Neural cell (in vitro differentiated cells): Measurements from ENCODE around the gene CACNA1S. TPM values are rescaled to one million over a fixed set of nuclear protein-coding genes. Genes with fewer than 3 reads are reported as not detected.
A peak's percentile ranks its signal among the peaks of the same experiment; 100 is the strongest.

Source experiments
- H2AFZ ChIP-seq: fragments of 200-600, 300-800 bp; sonication (generic), shearing (Covaris generic); 2 replicates; pipeline ENCODE4 v1.6.0; 2014; ENCODE audit warnings: low read depth, mild to moderate bottlenecking, antibody characterized with exemption, low read length, moderate library complexity
- H3F3A ChIP-seq: fragments of 200-600 bp; shearing (Covaris generic); 2 replicates; pipeline ENCODE4 v1.6.1; 2016; ENCODE audit warnings: mild to moderate bottlenecking, moderate library complexity, mixed read lengths, antibody characterized with exemption, low read length; ENCODE audit not compliant: insufficient read depth, poor library complexity, severe bottlenecking
- H3K27ac ChIP-seq: fragments of 200-600, 300-800 bp; sonication (generic), shearing (Covaris generic); 2 replicates; pipeline ENCODE4 v1.5.1; 2014; ENCODE audit warnings: mild to moderate bottlenecking, low read length, moderate library complexity
- H3K27me3 ChIP-seq: fragments of 300-800, 200-600 bp; sonication (generic), shearing (Covaris generic); 2 replicates; pipeline ENCODE4 v1.6.0; 2014; ENCODE audit warnings: mild to moderate bottlenecking, low read depth, low read length, moderate library complexity; ENCODE audit not compliant: insufficient read depth
- H3K36me3 ChIP-seq: fragments of 300-800, 200-600 bp; sonication (generic), shearing (Covaris generic); 2 replicates; pipeline ENCODE4 v1.5.1; 2014; ENCODE audit warnings: mild to moderate bottlenecking, antibody characterized with exemption, low read length, moderate library complexity; ENCODE audit not compliant: insufficient read depth
- H3K4me2 ChIP-seq: fragments of 300-800, 200-600 bp; sonication (generic), shearing (Covaris generic); 2 replicates; pipeline ENCODE4 v1.6.0; 2014; ENCODE audit warnings: mild to moderate bottlenecking, low read length
- H3K4me3 ChIP-seq: fragments of 300-800, 200-600 bp; sonication (generic), shearing (Covaris generic); 2 replicates; pipeline ENCODE4 v1.5.1; 2014; ENCODE audit warnings: mild to moderate bottlenecking, low read length, moderate library complexity
- H3K79me2 ChIP-seq: fragments of 200-600 bp; shearing (Covaris generic); replicated peaks from 2 replicates; pipeline ENCODE4 v1.6.0; 2014; ENCODE audit warnings: mild to moderate bottlenecking, low read length, moderate library complexity; ENCODE audit not compliant: insufficient read depth
- H3K9ac ChIP-seq: fragments of 300-800, 200-600 bp; sonication (generic), shearing (Covaris generic); 2 replicates; pipeline ENCODE4 v1.6.1; 2016; ENCODE audit warnings: mild to moderate bottlenecking, low read length, mixed read lengths
- H3K9me2 ChIP-seq: fragments of 200-600 bp; shearing (Covaris generic); 2 replicates; pipeline ENCODE4 v1.6.1; 2016; ENCODE audit warnings: mild to moderate bottlenecking, low read length, mixed read lengths; ENCODE audit not compliant: insufficient read depth
- H3K9me3 ChIP-seq: fragments of 200-600, 300-800 bp; sonication (generic), shearing (Covaris generic); 2 replicates; pipeline ENCODE4 v1.6.1; 2016; ENCODE audit warnings: mild to moderate bottlenecking, mixed run types, low read length, moderate library complexity, mixed read lengths
- H4K20me1 ChIP-seq: fragments of 200-600 bp; shearing (Covaris generic); 2 replicates; pipeline ENCODE4 v1.6.1; 2016; ENCODE audit warnings: mild to moderate bottlenecking, mixed run types; ENCODE audit not compliant: insufficient read depth
- CTCF ChIP-seq: fragments of 450-650 bp; IDR thresholded peaks from 2 replicates; pipeline ENCODE4 v1.5.1; 2014; ENCODE audit warnings: antibody characterized with exemption, mild to moderate bottlenecking, moderate library complexity; ENCODE audit not compliant: poor library complexity, severe bottlenecking
- EP300 ChIP-seq: fragments of 450-650 bp; conservative IDR thresholded peaks from 2 replicates; pipeline ENCODE4 v1.6.1; 2014; ENCODE audit warnings: antibody characterized with exemption, mild to moderate bottlenecking, moderate library complexity; ENCODE audit not compliant: poor library complexity, severe bottlenecking
- EZH2 ChIP-seq: fragments of 200-600, 300-800 bp; shearing (Covaris generic), sonication (generic); IDR thresholded peaks from 2 replicates; pipeline ENCODE4 v1.6.1; 2014; ENCODE audit warnings: antibody characterized with exemption, low read length, borderline replicate concordance, mild to moderate bottlenecking; ENCODE audit not compliant: insufficient read depth, poor library complexity, severe bottlenecking
- MXI1 ChIP-seq: fragments of 450-650 bp; conservative IDR thresholded peaks from 2 replicates; pipeline ENCODE4 v1.6.1; 2014; ENCODE audit warnings: antibody characterized with exemption, mild to moderate bottlenecking; ENCODE audit not compliant: poor library complexity, severe bottlenecking
- POLR2AphosphoS5 ChIP-seq: IDR thresholded peaks from 2 replicates; pipeline ENCODE4 v1.6.1; 2012
- RAD21 ChIP-seq: fragments of 450-650 bp; conservative IDR thresholded peaks from 2 replicates; pipeline ENCODE4 v1.6.1; 2014; ENCODE audit warnings: antibody characterized with exemption, mild to moderate bottlenecking, moderate library complexity
- REST ChIP-seq: IDR thresholded peaks from 2 replicates; pipeline ENCODE4 v1.6.1; 2012; ENCODE audit warnings: borderline replicate concordance
- SMC3 ChIP-seq: fragments of 450-650 bp; conservative IDR thresholded peaks from 2 replicates; pipeline ENCODE4 v1.6.1; 2014; ENCODE audit warnings: antibody characterized with exemption, mild to moderate bottlenecking, moderate library complexity; ENCODE audit not compliant: poor library complexity
- TAF1 ChIP-seq: IDR thresholded peaks from 2 replicates; pipeline ENCODE4 v1.6.1; 2012; ENCODE audit warnings: low read depth
- polyA plus RNA-seq: library from polyadenylated mRNA; depleted of rRNA; stranded (reverse); fragments of >200 nt; gene quantifications from 2 replicates; pipeline ENCODE4 v1.2.3, GENCODE V29; 2014

CACNA1S gene
- polyA plus RNA-seq, 1 donor from 2014 or later, result 0.05 TPM

- Histone ChIP-seq H3K27me3 (no peaks in the 10 kb centered on the region), H3F3A (no peaks in the 10 kb centered on the region), H3K9ac (no peak overlapping the region), H2AFZ (no peak overlapping the region), H3K9me3 (no peaks in the 10 kb centered on the region), H3K9me2 (no peaks in the 10 kb centered on the region), H3K79me2 (no peaks in the 10 kb centered on the region), H3K4me2 (no peak overlapping the region), H4K20me1 (no peaks in the 10 kb centered on the region), H3K27ac (no peak overlapping the region), H3K4me3 (no peak overlapping the region), H3K36me3 (no peaks in the 10 kb centered on the region)
- TF ChIP-seq TAF1 (no peak), MXI1 (no peak), REST (no peak)
Observed at GRCh38 chr1:201059401-201059800, 52.8 kb downstream of the CACNA1S start.

GRCh38 chr1:201054091-201054543, 58.1 kb downstream of the CACNA1S start:
- Histone ChIP-seq H3K27me3 (no peaks in the 10 kb centered on the region), H3K27ac (no peak overlapping the region), H3K4me2 (no peak overlapping the region), H4K20me1 (no peaks in the 10 kb centered on the region), H3K79me2 (no peaks in the 10 kb centered on the region), H3K36me3 (no peaks in the 10 kb centered on the region), H3F3A (no peaks in the 10 kb centered on the region), H3K4me3 (no peak overlapping the region), H3K9ac (peak overlapping the region; percentile 26), H2AFZ (no peak overlapping the region), H3K9me3 (no peaks in the 10 kb centered on the region), H3K9me2 (no peaks in the 10 kb centered on the region)
- TF ChIP-seq EP300 (no peak), RAD21 (no peak), CTCF (no peak), REST (no peak), TAF1 (no peak), EZH2 (no peak), POLR2AphosphoS5 (no peak), SMC3 (no peak), MXI1 (no peak)
